HG02943 (cell line): ENCODE results near the gene BEST3.

ENCODE experiments used
- ATAC-seq: cut with Tn5 transposase; IDR thresholded peaks from one replicate; pipeline ENCODE4 v1.9.1; 2021; ENCODE audit warnings: mild to moderate bottlenecking, low read depth, moderate library complexity; ENCODE audit not compliant: unreplicated experiment

BEST3 gene

GRCh38 chr12:69655616-69656340 is 43.3 kb downstream of the BEST3 start:
- no peak for ATAC-seq

GRCh38 chr12:69653703-69654102 is 45.4 kb downstream of the BEST3 start:
- no peak for ATAC-seq

DNA sequence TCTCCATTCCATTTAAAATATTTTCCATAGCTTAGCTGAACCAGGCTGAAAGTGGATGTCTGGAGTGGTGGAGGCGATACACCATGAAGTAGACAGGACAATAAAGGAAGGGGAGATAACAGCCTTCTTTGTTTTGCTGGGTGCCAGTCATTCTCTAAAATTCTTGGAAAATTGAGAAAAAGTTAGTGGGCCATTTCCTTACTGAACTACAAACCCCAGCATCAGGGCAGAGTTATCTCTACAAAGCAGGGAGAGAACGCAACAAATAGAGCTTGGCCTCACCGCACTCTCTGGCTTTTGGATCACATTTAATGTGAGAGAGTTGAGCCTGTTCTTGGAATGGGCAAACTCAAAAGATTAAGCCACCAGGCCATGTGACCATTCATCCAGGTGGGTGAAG is 47.2 kb downstream of the BEST3 start:
- ATAC-seq = no peak

DNA sequence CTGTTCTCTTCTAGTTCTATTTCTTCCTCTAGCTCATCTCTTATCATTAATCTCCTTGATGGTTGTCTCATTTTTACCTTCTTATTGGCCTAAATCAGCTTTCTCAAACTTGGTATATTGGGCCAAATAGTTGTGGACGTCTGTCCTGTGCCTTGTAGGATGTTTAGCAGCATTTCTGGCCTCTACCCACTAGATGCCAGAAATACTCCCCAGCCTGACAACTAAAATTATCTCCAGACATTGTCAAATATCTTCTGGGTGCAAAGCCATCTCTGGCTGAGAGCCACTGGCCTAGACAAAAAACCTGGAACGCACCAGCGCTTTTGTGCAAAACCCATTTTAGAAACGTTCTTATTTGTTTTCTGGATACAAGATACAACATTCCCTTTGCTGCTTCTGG is 49.6 kb downstream of the BEST3 start:
- ATAC-seq = no peak

GRCh38 chr12:69648476-69648875 is 50.6 kb downstream of the BEST3 start:
- no peak for ATAC-seq

- ATAC-seq = no peak
Measured at GRCh38 chr12:69647178-69647577, 51.9 kb downstream of the BEST3 start.

DNA sequence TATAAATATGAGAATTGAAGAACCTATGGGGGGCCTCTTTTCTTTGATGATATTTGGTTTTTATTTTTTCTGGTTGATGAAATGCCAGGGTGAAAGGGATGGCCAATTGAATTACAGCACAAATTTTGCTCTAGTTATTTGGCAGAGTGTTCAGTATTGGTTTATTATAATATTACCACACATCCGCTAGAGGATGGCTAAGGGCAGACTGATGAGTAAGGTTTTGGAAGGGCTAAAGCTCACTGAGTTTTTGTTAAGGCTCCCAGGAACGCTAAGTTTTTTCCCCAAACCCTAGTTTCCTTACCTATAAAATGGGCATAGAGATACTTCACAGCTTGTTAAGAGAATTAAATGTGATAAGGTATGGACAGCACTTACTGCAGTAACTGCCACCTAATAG is 54.1 kb downstream of the BEST3 start:
- no peak for ATAC-seq

- ATAC-seq = no peak
Measured at GRCh38 chr12:69644511-69644910, 54.6 kb downstream of the BEST3 start.

DNA sequence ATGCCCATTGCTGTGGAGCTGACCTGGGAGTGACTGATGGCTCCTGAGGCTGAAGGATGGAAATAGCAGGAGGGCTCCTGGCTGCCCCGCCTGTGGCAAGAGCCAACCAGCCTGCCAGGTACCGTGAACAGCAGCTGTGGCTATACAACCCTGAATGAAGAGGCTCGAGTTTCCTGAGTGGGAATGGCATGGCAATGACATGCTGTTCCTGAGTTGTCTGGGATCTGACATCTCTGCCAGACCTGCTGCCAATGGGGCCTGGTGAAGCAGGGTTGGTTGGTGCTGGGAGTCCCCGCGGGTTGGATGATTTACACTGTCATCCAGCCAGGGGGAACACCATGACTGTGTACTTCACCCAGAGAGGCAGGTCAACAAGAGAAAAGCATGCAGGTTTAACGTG is 56.6 kb downstream of the BEST3 start:
- ATAC-seq = no peak

GRCh38 chr12:69641546-69641945 is 57.6 kb downstream of the BEST3 start:
- ATAC-seq = no peak

GRCh38 chr12:69639400-69640016 is 59.6 kb downstream of the BEST3 start:
- peak; percentile 81 for ATAC-seq

DNA sequence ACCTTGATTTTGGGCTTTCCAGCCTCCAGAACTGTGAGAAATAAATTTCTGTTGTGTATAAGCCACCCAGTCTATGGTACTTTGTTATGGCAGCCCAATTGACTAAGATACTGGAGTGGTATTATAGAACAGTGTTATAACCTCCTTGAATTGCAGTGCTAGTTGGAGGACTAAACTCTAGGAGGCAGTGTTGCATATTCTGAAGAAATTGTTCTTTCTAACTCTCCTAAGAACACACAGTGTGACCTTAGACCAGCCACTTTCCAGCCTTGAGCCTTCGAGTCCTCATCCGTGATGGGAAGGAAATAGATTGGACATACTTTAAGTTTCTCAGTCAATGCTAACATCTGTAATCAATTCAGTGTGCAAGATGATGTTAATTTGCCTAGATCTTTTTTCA is 66.0 kb downstream of the BEST3 start:
- ATAC-seq = no peak

DNA sequence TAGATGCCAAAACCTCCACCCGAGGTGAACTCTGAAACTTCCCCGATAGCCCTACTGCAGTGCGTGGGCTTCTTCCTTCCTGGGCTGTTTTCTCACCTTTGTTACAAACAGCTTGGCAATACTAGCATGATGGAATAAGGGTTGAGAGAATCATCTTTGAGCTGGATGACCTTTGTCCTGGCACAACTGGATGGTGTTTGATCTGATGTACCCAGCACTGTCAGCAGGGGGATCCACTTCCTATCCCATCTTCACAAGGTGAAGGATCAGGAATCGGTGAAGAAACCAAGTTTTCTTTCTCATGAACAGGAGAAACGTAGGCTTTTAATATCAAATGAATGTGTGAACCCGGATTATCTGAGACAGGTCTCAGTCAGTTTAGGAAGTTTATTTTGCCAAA is 68.9 kb downstream of the BEST3 start:
- ATAC-seq = no peak

DNA sequence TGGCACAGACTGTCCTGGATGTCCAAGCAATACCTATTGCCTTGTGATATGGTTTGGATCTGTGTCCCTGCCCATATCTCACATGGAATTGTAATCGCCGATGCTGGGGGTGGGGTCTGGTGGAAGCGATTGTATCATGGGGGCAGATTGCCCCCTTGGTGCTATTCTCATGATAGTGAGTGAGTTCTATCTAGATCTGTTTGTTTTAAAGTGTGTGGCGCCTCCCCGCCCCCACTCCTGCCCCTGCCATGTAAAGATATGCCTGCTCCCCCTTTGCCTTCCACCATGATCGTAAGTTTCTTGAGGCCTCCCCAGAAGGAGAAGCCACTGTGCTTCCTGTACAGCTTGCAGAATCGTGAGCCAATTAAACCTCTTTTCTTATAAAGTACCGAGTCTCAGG is 71.6 kb downstream of the BEST3 start:
- ATAC-seq = no peak

DNA sequence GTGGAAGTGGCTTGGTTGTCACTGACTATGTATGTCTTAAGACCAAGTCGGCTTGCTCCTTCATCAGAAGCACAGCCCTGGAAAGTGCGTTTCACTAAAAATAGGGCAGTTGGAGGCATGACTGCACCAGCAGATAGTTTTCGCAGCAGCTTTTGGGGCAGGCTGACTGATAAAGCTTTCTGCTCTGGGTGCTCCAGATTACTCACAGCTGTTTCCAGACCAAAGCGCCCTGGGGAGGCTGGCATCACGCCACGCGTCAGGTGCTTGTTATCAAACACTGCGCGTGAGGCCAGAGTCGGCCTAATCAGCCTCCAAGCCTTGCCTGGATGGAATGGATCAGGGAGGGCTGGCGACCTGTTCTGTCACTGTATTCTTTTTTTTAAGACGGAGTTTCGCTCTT is 75.1 kb downstream of the BEST3 start:
- no peak for ATAC-seq

GRCh38 chr12:69621551-69621950 is 77.6 kb downstream of the BEST3 start:
- no peak for ATAC-seq

DNA sequence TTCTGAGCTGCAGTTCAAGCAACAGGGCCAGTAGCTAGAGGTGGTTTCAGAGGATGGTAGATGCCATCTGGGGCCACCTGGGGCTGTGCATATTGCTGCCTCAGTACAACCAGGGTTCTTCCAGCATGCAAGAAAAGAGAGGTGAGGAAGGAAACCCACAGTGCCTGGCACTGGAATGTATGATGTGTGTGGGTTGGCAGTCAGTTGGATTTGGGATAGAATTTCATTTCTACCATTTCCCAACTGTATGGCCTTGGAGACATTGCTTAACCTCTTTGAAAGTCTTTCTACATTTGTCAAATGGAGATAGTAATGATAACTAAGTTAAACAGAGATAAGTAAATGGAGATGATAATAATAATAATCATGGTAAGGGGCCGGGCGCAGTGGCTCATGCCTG is 78.2 kb downstream of the BEST3 start:
- no peak for ATAC-seq

- no peak for ATAC-seq
Measured at GRCh38 chr12:69620077-69620476, 79.0 kb downstream of the BEST3 start.

DNA sequence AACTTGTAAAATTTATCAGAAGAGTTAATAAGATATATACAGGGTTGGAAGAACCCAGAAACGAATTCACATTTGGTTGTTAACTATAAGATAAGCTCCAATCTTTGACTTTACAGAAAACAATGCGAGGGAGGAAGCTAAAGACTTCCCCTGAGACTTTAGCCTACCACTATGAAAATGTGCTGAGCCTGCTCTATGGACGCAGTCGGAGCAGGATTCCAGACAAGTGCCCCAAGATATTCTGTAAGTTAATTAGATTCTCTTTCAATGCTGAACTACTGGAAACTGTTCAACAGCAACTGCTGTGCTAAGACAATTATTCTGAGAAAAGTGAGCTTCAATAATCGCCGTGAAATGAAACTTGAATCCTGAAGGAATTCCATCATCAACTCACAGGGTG is 80.1 kb downstream of the BEST3 start:
- ATAC-seq = no peak

GRCh38 chr12:69616025-69616424 is 83.1 kb downstream of the BEST3 start:
- no peak for ATAC-seq

GRCh38 chr12:69613351-69613750 is 85.8 kb downstream of the BEST3 start:
- no peak for ATAC-seq

DNA sequence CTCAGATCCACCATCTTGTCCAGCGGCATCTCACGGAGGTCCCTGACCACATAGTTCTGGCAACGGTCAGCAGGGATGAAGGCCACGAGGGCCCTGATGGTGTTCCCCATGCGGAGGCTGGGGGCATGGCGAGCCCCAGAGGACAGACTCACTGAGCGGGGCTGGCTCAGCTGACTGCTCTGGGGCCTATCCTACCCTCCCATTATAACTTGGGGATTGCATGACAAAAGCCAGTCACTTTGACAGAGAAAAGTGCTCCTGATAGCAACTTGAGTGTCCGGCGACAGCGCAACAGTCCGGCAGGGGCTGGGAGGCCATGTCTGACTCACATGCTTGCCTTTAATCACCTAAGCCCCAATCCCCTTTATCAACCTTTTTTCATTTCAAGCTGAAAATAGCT is 88.4 kb downstream of the BEST3 start, which contains the start of gene LRRC10:
Gene LRRC10 (minus strand): TSS at position 179 of the 400 bp plus-strand sequence. CDS start 69 bp downstream, at position 110.
- ATAC-seq = no peak
